ENCODE data around the gene MTG1.

The MTG1 gene, protein sequence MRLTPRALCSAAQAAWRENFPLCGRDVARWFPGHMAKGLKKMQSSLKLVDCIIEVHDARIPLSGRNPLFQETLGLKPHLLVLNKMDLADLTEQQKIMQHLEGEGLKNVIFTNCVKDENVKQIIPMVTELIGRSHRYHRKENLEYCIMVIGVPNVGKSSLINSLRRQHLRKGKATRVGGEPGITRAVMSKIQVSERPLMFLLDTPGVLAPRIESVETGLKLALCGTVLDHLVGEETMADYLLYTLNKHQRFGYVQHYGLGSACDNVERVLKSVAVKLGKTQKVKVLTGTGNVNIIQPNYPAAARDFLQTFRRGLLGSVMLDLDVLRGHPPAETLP

DNA sequence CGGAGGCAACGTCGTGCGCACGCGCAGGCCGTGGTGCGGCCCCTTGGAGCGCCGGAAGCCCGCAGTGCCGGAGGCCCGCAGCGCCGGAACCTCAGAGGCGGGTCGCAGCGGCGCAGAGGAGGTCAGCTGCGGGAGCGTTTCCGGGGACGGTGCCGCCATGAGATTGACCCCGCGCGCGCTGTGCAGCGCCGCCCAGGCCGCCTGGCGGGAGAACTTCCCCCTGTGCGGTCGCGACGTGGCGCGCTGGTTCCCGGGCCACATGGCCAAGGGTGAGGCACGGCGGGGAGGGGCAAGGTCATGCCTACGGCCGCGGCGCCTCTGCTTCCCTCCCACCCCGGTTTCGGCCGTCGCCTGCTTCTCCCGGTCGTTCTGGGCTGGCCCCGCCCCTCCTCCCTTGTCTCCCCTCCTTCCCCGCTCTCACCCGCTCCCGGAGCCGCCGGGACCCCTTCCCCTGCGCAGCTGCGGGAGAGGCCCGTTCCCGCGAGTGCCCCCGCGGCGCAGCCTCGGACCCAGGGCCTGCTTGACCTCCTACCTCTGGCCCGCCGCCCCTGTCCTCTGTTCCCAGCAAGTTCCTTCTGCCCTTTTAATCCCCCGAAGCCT lies at the start of gene MTG1:
MTG1 (plus strand) TSS at position 94 of the 600 bp plus-strand sequence; CDS start at position 158, 64 bp downstream.
- DNase-seq (ENCODE audit: low read depth in 4 of 4, low spot score in 1 of 4), result peak in 3 of 4 experiments; percentile 93 to 94 (median 93)

DNA sequence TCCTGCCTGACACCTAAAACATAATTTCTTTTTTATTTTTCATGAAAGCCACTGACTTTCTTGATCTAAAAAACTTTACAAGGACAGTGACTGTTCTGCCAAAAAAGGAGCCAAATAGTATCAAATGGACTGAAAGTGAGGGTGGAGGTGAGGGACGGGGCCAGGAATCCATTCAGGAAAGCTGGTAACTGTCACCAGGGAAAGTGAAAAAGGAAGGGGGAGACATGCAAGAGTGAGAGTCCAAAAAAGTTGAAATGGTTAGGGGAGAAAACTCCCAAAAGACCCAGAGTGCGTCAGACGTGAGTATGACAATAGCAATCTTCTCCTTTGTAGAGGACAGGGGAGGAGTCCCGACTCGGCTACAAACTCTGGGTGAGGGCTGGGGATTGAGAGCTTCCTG lies 49.7 kb upstream of the MTG1 start:
- no peak for DNase-seq (ENCODE audit: low read depth in 4 of 4, low spot score in 1 of 4)

DNA sequence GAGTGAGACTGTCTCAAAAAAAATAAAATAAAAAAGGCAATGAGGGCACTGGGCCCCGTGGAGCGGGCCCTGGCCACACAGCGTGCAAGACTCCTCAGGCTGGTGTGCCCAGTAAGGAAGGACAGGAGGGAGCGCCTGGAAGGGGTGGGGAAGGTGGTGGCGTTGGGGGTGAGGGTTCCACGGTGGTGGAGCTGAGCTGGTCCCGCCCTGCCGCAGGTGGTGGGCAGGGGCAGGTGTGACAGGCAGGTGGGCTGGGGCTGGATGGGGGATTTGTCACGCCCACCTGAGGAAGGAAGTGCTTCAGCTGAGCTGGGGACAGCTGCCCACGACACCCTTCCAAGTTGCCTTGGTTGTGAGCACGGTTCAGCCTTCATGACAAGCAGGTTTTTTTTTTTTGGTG lies 47.5 kb upstream of the MTG1 start:
- no peak for DNase-seq (ENCODE audit: low read depth in 4 of 4, low spot score in 1 of 4)

DNA sequence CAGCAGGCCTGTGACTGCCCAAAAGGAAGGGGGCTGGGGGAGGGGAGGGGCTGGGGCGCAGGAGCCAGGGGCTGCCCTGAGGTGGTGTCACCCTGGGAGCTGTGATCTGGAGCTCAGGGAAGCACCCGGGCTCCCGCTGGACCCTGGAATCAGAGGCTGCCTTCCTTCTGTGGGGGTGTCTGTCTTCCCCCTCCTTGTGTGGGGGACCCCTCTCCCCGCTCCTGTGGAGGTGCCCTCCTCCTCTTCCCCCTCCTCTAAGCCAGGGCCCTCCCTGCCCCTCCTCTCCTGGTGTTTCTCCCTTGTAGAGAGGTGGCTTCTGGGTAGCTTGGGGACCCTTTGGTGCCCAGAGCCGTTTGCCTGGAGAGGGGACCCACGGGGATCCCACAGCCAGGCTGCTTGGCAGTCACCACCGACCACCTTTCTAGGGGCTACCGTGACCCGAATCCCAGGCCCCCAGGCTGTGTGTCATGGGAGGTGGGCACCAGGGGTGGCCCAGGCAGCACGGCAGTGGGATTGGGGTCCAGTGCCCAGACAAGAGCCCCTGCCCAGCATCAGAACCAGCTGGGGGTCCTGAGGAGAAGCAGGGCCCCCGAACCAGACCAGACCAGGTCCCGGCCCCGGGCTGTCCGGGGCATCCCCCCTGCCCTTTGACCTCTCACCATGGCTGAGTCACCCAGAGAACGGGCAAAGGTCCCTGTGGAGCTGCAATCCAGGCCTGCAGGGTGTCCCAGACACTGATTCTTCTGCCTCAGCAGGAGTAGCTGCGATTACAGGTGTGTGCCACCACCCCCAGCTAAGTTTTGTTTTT lies 46.0 kb upstream of the MTG1 start:
- DNase-seq (ENCODE audit: low read depth in 4 of 4, low spot score in 1 of 4), result no peak

DNA sequence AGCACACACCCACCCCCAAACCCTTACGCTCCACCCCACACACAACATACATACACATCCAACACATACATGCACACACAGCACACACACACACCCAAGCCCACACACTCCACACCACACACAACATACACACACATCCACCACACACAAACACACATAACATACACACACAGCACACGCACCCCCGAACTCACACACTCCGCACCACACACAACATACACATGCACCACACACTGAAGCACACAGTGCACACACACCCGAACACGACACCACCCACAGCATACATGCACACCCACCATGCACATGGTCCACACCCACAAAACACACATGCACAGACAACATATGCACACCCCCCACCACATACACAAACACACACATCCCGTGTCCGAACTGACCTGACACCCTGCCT lies 44.8 kb upstream of the MTG1 start:
- DNase-seq (ENCODE audit: low read depth in 4 of 4, low spot score in 1 of 4), result no peak

DNA sequence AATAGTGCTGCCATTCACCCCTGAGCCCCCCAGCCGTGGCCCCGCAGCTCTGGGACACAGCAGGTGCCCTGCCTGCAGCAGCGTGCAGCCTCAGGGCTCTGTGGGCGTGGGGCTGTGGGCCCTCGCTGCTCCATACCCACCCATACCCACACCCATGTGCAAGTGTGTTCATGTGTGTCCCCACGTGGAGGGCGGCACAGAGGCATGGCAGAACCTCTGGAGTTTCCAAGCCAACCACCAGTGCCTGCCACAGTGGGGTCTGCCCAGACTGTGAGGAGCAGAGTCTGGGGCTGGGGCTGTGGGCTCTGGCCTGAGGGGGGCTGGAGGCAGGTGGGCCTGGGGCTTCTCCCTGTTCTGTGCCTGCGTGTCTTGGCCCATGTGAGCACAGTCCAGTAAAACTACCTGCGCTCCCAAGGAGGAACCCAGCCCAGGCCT lies 44.4 kb upstream of the MTG1 start:
- DNase-seq (ENCODE audit: low read depth in 4 of 4, low spot score in 1 of 4), result no peak

DNA sequence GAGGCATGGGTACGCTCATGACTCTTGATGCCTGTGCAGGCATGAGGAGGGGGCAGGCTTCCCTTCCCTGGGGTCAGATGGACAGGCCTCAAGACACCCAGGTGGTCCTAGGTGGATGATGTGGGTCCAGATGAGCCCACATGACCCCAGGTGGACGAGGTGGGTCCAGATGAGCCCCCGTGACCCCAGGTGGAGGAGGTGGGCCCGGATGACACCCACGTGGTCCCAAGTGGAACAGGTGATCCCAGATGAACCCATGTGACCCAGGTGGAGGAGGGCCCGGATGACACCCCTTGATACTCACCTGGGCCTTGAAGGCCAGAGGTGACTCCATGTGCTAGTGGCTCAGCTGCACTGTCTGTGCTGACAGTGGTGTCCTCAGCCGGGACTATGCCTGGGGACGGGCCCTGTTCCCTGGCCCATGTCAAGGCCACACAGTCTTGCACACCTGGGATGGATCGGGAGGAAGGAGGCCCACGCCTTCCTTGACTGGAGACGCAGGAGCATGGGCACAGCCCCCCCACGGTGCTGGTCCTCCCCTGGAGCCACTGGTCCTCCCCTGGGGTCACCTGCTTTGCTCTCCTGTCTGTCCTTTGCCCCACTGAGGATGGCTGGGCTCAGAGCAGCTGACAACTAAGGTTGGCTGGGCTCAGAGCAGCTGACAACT lies 43.5 kb upstream of the MTG1 start:
- DNase-seq (ENCODE audit: low read depth in 4 of 4, low spot score in 1 of 4), result no peak

DNA sequence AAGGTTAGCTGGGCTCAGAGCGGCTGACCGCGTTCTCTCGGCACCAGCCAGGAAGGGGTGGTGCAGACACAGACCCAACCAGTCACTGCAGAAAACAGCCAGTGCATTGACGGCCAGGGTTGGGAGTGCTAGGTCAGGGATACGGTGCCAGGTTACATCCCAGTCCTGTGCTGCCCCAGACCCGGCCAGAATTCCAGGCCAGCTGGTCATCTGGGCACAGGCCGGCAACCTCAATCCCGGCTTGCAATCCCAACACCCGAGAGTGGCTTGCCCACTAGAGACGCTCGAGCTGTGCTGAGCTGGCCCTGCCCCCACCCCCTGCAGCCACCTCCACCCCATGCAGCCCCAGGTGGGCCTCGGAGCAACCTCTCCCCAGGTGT lies 43.0 kb upstream of the MTG1 start:
- no peak for DNase-seq (ENCODE audit: low read depth in 4 of 4, low spot score in 1 of 4)

DNA sequence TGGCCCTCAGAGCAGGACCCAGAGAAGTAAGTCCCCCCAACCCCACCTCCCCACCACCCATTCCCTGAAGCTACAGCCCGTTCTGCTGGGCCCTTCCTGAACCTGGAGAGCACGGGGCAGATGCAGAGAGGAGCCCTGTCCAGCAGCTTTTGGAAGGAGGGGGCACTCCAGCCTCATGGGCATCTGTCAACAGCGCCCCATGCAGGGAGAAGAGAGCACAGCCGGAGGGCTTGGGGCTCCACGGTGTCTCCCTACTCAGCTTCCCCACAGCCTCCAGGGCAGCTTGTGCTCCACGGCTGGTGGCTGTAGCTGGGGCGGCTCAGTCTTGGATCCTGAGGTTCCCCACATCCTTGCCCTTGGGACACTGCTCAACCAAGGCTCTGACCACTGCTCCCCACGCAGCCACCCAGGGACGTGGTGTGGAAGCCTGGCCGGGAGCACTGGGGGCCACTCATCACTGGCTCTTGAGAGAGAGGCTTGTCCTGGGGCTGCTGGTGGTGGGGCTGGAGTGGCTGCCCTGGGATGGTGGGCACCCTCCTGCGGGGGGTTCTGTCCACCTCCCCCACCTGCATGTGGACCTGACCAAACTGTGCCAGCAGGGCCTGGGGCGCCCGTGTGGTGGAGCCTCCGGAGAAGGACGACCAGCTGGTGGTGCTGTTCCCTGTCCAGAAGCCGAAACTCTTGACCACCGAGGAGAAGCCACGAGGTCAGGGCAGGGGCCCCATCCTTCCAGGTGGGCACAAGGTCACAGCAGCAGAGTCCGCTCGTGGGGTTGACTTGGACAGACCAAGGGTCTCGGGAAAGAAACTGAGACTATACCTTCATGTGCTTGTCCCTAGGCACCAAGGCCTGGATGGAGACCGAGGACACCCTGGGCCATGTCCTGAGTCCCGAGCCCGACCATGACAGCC lies 42.3 kb upstream of the MTG1 start:
- no peak for DNase-seq (ENCODE audit: low read depth in 4 of 4, low spot score in 1 of 4)

DNA sequence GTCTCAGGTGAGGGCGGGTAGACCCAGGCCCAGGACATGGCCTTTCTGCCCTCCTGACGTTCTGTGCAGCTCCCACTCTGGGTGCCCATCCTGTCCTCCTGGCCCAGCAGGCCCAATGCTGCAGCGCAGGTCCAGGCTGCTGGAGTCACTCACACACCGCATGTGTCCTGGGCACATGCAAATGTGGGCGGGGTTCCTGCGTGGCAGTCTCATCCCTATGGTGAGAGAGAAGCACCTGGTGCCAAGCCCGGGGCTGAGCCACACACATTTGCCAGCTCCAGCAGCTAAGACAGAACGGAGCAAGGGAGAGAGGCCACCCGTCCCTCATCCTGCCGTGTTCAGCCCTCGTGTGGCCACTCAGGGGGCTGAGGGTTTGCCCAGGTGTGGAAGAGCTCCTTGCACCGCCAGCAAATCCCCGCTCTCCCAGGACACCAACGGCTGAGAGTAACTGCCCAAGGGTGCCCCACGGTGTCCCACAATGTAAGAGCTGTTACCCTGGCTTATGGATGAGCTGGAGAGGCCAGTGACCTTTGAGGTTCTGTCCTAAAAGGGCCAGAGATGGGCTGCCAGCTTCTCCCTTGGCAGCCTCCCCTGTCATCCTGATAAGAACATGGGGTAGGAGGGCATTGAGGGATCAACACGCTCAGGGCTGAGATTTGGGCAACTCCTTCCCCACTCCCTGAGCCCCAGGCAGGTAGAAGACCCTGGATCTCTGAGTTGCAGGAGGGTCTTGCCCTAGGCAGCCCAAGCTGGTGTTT lies 40.6 kb upstream of the MTG1 start:
- no peak for DNase-seq (ENCODE audit: low read depth in 4 of 4, low spot score in 1 of 4)

DNA sequence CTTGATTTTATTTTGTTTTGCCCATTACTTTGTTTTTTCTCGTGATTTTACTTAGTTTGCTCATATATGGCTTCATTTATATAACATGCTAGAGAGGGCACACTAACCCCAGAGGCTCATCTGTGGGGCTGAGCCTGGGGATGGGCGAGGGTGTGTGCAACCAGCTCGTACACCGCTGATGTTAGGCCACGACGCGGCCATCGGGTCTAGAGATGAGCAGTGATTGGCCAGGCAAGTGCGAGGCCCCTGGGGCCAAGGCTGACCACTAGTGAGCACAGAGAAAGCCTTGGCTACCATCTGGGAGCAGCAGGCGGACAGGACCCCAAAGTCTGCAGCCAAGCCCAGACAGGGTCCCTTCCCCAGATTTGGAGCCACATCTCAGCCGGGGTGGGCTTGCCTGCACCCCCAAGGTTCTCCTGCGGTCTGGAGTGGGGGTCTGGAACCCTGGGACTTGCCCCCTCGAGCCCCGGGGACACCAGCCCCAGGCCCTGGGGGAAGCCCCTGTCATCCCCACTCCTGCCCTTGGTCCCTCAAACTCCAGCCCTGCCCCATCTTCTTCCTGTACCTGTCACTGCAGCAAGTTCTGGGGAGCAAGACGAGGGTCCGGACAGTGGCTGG lies 39.9 kb upstream of the MTG1 start:
- no peak for DNase-seq (ENCODE audit: low read depth in 4 of 4, low spot score in 1 of 4)

DNA sequence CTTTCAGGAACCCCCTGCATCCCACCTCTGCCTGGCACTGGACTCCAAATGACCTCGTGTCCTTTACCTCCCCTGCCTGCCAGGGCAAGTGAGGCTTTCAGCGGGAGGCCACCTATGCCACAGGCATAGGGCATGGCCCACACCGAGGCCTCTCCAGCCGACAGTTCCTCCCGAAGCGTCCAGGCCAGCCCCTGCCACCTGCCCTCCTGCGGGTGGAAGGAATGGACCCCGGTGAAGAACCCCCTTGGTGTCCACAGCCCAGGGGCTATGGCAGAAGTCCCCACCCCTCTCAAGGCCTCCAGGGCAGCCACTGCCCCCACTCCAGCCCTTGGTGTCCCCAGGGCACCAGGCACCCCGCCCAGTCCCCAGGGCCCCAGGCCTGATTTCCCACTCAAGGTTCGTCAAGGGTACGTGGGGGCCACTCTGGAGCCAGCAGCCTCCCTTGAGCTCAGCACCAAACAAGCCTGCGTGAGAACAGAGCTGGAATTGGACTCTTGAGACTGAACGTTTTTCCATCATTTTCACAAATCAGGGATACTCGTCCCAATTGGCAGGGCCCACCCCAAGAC lies 39.2 kb upstream of the MTG1 start:
- DNase-seq (ENCODE audit: low read depth in 4 of 4, low spot score in 1 of 4), result no peak

DNA sequence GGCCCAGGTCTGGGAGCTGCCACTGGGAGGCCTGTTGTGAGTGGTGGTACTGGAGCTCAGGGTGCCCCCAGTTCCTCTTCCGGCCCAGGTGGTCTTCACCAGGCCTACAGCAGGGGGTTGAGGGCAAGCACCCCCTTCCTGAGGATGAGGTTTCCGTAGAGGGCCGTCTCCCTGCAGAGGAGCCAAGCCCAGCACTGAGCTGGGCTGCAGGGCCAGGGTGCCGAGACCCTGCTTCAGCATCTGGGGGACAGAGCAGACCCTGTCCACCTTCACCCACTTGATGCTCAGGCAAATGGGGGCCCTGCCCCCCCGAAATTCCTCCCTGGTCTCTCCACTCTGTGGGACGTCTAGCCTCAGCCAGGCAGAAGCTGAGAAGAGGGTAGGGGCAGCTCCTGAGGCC lies 38.7 kb upstream of the MTG1 start:
- no peak for DNase-seq (ENCODE audit: low read depth in 4 of 4, low spot score in 1 of 4)

DNA sequence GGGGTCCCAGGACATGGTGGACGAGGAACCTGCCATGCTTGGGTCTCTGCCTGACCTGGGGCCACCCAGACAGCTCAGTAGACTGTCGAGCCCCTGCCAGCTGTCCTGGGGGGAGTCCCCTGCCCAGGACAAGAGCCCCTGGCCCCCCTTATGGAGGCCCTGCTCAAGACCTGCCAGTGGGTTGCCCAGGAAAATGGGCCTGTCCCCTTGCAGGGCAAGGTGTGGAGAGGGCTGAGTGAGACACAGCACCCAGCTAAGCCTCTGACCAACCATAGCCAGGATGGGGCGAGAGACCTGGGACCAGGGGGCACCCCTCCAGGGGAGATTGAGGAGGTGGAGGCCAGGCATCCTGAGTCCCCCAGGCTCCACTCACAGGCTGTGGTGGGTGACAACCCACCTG lies 38.0 kb upstream of the MTG1 start:
- no peak for DNase-seq (ENCODE audit: low read depth in 4 of 4, low spot score in 1 of 4)

DNA sequence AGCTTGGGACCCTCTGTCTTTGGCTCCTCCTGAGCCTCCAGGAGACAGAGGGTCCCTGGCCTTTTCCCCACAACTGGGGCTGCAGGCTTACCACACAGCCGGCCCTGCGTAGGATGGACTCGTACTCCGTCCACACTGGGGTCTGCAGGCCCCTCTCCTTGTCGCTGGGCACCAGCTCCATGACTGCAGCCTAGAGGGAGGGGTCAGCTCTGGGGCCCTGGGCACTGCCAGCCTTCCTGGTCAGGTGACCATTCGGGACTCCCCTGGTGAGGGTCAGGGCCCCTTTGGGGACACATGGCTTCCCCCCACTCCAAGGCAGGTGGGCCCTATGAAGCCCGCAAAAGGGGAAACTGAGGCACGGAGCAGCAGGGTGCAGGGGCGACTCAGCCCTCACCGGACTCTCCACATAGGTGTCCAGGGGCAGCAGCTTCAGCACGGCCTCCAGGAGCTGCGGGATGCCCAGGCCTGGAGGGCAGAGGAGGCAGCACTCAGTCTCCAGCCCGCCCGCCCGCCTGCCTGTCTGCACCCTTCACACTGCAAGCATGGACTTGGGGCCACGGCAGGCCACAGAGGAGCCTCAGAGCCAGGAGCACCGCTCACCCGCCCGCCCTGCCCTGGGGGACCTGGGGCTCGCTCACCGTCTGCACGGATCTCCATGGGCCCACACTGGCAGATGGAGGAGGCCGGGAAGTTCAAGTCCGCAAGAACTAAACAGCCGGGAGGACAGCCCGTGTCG lies 37.2 kb upstream of the MTG1 start:
- no peak for DNase-seq (ENCODE audit: low read depth in 4 of 4, low spot score in 1 of 4)

DNA sequence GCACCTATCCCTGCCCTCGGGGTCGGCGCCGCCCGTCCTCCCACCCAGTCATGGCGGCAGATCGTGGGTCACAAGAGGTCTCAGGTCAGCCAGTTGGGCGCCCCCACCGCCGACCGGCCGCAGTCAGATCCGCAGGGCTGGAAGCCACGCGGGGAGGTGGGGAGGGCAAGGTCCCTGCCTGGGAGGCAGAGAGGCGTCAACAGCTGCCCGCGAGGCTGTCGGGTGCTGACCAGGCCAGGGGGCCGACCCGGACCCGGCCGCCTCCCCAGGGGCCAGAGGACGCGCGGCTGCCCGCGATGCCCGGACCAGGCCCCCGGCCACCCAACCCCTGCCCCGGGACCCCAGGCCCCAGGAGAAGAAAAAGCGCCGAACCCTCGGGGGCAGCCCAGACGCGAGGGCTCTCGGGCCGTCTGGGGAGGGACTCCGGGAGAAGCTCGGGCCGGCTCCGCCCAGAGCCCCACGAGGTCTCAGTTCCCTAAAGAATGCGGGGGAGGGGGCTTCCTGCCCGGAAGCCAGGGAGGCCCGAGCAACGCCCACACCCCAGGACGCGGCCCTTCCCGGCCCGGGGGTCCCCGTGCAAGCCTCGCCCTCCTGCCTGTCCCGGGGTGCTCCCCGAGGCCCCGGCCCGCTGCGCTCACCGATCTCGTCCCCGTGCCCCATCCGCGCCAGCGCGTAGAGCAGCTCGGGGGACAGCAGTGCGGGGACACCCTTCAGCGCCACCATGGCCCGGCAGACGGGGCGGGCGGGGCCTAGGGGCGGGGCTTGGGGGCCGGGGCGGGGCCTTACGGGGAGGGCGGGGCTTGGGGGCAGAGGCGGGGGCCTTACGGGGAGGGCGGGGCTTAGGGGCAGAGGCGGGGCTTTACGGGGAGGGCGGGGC lies 36.4 kb upstream of the MTG1 start, which contains the start of gene FUOM:
FUOM (minus strand) TSS at position 735 of the 877 bp plus-strand sequence; CDS start at position 723, 12 bp downstream.
- DNase-seq (ENCODE audit: low read depth in 4 of 4, low spot score in 1 of 4), result peak; percentile 40 to 70 (median 52)
